ENCODE measurements around the gene NINL.
"Not testable (repeated sequence)": the region's sequence is repeated elsewhere in the genome, so short reads cannot be mapped to it uniquely, and the experiment has no call there.

NINL gene

DNA sequence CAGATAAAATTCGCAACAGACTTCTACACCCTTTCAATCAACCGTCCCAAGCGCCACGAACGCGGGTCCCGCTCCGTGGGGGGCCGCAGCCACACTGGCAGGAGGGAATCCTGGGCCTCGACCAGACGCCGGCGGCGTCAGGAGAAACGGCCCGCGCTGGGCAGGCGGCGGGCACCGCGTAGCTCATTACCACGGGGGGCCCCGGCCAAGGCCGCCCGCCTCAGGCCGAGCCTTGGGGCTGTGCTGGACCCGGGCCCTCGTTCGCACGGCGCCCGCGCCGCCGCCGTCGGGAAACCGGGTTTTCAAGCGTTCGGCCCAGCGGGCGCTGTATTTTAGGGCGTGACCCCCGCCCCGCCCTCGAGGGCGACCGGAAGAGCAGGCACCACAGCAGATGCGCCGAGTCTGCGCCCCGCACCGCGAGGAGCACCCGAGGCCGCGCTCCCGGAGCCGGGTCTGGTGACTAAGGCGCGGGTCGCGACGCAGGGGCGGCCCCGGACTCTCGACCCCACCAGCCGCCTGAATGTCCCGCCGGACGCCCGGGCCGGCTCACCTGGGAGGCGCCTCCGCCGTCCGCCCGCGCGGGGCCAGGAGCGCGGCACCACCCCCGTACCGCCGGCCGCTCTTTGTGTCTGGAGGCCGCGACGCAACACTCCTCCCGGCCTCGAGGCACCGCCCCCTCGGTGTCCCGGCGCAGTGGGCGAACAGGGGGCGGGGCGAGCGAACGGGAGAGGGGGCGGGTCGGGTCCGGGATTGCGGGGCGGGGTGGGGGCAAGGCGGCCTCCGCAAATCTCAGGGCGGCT is at the start of gene NINL:
Gene NINL, minus strand, starts transcription at position 627 of the 800 bp plus-strand sequence. CDS start 58,944 bp downstream, outside the sequence.
- in situ Hi-C loops (cut with HindIII; ENCODE audit: low sequenced_read_pairs) = no loop called here
- TF ChIP-seq, protein P1, sequence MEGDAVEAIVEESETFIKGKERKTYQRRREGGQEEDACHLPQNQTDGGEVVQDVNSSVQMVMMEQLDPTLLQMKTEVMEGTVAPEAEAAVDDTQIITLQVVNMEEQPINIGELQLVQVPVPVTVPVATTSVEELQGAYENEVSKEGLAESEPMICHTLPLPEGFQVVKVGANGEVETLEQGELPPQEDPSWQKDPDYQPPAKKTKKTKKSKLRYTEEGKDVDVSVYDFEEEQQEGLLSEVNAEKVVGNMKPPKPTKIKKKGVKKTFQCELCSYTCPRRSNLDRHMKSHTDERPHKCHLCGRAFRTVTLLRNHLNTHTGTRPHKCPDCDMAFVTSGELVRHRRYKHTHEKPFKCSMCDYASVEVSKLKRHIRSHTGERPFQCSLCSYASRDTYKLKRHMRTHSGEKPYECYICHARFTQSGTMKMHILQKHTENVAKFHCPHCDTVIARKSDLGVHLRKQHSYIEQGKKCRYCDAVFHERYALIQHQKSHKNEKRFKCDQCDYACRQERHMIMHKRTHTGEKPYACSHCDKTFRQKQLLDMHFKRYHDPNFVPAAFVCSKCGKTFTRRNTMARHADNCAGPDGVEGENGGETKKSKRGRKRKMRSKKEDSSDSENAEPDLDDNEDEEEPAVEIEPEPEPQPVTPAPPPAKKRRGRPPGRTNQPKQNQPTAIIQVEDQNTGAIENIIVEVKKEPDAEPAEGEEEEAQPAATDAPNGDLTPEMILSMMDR (IDR thresholded peaks at IDR 0.05; ENCODE audit: low read depth, low read length) = no peak

DNA sequence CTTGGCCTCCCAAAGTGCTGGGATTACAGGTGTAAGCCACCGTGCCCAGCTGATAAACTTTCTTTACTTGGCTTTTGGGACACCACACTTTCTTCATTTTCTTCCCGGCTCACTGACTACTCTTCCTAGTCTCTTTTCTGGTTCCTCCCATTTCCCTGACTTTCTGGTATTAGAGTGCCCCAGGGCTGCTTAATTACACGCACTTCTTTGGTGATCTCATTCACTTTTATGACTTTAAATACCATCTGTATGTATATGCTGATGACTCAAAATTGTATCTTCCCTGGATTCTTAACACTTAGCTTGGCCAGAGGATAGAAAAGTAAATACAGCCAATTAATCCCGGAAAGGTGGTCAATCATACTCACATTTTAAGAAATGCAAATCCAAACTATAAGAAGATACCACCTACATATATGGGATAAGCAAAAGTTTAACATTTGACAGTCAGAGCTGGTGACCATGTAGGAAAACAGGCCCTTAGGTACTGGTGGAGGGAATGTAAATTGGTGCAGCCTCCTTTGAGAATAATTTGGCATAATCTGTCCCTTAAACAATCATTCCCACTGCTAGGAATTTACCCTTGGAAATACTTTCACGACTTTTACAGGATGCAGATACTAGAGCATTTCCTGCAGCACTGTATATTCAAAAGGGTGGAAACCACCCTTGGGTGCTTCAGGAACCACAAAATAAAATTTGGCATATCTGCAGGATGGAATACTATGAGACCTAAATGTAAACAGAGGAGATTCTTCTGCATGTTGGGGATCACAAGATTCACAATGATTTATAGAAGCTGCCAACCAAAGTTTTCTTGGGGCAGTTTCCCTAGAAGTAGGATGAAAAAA is 47.8 kb upstream of the NINL start:
- no peak for DNase-seq (ENCODE audit: low read depth, low spot score)
- in situ Hi-C loops (cut with HindIII; ENCODE audit: low sequenced_read_pairs) = no loop called here
- TF ChIP-seq, protein P1 (IDR thresholded peaks at IDR 0.05; ENCODE audit: low read depth, low read length) = no peak
- no peak overlapping the region for H3K4me3 ChIP-seq (ENCODE audit: low read depth, low read length)

More for the DNA sequence above, at the start of gene NINL:
- peak; percentile 55 for DNase-seq (ENCODE audit: low read depth, low spot score)
- H3K4me3 ChIP-seq (ENCODE audit: low read depth, low read length) = peak within 1 kb of the TSS; percentile 57

DNA sequence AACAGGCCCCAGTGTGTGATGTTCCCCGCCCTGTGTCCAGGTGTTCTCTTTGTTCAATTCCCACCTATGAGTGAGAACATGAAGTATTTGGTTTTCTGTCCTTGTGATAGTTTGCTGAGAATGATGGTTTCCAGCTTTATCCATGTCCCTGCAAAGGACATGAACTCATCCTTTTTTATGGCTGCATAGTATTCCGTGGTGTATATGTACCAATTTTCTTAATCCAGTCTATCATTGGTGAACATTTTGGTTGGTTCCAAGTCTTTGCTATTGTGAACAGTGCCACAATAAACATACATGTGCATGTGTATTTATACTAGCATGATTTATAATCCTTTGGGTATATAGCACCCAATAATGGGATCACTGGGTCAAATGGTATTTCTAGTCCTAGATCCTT is 45.3 kb upstream of the NINL start:
- H3K4me3 ChIP-seq (ENCODE audit: low read depth, low read length); DNase-seq (ENCODE audit: low read depth, low spot score); in situ Hi-C loops (cut with HindIII; ENCODE audit: low sequenced_read_pairs): not testable (repeated sequence)

DNA sequence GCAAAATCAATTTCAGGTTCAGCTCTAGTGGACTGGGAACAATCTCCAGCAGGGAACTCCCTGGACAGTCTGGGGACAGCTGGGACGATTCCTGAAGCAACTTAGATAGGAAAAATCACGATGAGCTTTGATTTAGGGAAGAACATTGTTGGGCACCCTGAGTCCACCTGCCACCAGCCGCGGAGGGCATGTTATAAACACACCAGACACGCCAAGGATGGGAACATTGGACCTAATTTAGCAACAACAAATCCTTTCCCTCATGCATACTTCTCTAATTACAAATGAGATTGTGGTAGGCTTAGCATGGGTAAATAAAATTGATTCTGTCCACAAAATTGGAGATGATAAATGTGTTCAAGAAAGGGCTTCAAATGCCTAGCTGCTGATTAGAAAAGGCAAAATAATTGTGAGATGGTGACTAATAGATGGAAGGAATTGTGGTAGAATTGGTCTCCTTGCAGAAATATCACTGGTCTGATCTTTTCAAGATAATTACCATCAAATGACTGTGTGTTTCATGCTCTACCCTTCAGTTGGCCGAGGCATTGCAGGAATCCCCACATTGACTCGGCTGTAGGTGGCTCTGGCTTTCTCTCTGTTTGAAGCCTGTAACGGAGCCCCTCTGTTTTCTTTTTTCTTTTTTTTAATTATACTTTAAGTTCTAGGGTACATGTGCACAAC is 44.6 kb upstream of the NINL start:
- H3K4me3 ChIP-seq (ENCODE audit: low read depth, low read length) = no peak overlapping the region
- TF ChIP-seq, protein P1 (IDR thresholded peaks at IDR 0.05; ENCODE audit: low read depth, low read length) = no peak
- DNase-seq (ENCODE audit: low read depth, low spot score) = no peak
- in situ Hi-C loops (cut with HindIII; ENCODE audit: low sequenced_read_pairs) = no loop called here

DNA sequence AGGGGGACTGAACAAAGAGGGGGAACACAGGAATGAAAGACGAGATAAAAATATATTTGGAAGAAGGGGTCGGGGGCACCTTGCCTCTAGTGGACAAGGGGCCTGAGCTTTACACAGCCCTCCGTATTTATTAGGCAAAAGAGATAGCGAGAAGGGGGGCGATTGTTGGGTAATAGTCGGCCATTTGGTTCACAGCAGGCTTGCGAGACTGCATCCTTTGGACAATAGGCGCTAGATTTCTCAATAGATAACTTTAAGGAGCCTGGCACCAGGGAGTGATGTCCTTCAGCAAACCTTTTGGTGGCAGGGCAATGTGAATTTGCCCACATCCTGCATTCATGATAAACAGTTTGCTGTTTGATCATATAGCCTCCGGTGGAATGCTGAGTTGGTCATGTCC is 41.4 kb upstream of the NINL start:
- DNase-seq (ENCODE audit: low read depth, low spot score) = no peak
- in situ Hi-C loops (cut with HindIII; ENCODE audit: low sequenced_read_pairs) = no loop called here
- no peak overlapping the region for H3K4me3 ChIP-seq (ENCODE audit: low read depth, low read length)
- TF ChIP-seq, protein P1 (IDR thresholded peaks at IDR 0.05; ENCODE audit: low read depth, low read length) = no peak

DNA sequence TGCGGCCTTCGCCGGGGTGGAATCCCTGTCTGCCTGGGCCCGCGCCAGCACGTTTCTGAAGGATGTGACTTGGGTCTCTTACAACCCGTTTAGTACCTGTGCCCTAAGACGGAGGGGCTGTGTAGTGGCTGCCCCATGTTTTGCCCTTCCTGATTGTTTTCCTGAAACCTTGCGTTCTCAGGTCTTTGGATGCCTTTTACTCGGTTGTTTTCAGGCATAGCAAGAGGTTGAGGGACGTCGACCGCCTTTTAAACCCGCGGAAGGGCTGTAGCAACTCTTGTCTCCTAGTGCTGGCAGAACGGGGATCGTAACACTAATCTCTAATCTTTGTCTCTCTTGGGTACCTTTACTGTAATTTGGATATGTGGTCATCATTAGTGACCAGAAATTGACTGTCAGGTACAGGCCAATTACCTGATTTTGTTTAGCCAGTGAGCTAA is 39.2 kb upstream of the NINL start:
- DNase-seq (ENCODE audit: low read depth, low spot score) = no peak
- TF ChIP-seq, protein P1 (IDR thresholded peaks at IDR 0.05; ENCODE audit: low read depth, low read length) = no peak
- in situ Hi-C loops (cut with HindIII; ENCODE audit: low sequenced_read_pairs) = no loop called here
- peak overlapping the region; percentile 75 for H3K4me3 ChIP-seq (ENCODE audit: low read depth, low read length)
